ENCODE data around the gene SSH2. TPM values are rescaled to one million over a fixed set of nuclear protein-coding genes. Genes with fewer than 3 reads are reported as not detected.

Gene SSH2
- total RNA-seq, 1 experiment from 2014 or later: 14.6 TPM

DNA sequence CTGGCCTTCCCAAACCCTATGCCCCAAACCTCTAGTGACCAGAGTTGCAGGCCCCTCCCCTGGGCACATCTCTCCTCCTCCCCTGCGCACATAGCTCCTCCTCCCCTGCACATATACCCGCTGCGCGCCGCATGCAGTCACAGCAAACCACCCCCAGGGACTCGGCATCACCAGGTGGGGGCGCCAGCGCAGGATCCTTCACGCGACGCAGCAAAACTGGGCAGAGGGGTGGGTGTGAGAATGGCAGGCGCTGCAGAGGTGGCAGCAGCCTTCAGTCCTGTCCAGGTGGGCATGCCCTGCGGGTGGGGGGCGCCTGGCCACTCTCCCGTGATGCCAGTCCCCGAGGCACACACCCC, 312.9 kb downstream of the SSH2 start:
- Histone ChIP-seq H3K23me2 (ENCODE audit: insufficient read length, low read depth, low read length, poor library complexity, severe bottlenecking) (peaks cover 9% of the 10 kb centered on the region), H3K14ac (ENCODE audit: insufficient read depth, low read length) (no peak overlapping the region), H2BK15ac (ENCODE audit: low read depth, low read length) (no peak overlapping the region), H2AK5ac (ENCODE audit: insufficient read length, low read length) (no peak overlapping the region), H3K4me2 (ENCODE audit: insufficient read depth, insufficient read length, low read length) (peak overlapping the region; percentile 26), H3K56ac (ENCODE audit: insufficient read length, low read depth, low read length) (no peak overlapping the region), H3K9me3 (ENCODE audit: control insufficient read depth, low read depth, low read length) (no peaks in the 10 kb centered on the region), H4K20me1 (ENCODE audit: control insufficient read depth, insufficient read depth, insufficient read length) (no peaks in the 10 kb centered on the region), H4K91ac (ENCODE audit: insufficient read length, low read depth, low read length) (no peak overlapping the region), H3K9ac (ENCODE audit: extremely low read depth, insufficient read length, low read length) (no peak overlapping the region), H3K18ac (ENCODE audit: insufficient read length, low read depth, low read length) (no peak overlapping the region), H4K5ac (ENCODE audit: insufficient read length, low read depth, low read length) (no peak overlapping the region), H3K4ac (ENCODE audit: low read depth, low read length) (no peak overlapping the region), H3K27me3 (ENCODE audit: insufficient read depth, low read length) (peaks cover 11% of the 10 kb centered on the region), H3K79me2 (ENCODE audit: insufficient read depth, low read length) (no peaks in the 10 kb centered on the region), H2BK20ac (ENCODE audit: low read depth, low read length, poor library complexity, severe bottlenecking) (no peak overlapping the region), H2BK120ac (ENCODE audit: low read depth, low read length, poor library complexity, severe bottlenecking) (no peak overlapping the region), H2BK5ac (ENCODE audit: insufficient read length, low read length) (no peak overlapping the region), H3K23ac (ENCODE audit: insufficient read length, low read depth, low read length) (no peak overlapping the region), H2BK12ac (ENCODE audit: insufficient read length, low read depth, low read length) (no peak overlapping the region), H2AFZ (ENCODE audit: low read length) (no peak overlapping the region), H3K4me1 (ENCODE audit: insufficient read depth, low read length) (peaks cover 3% of the 10 kb centered on the region; the same call in 1 of the 2 replicates), H3T11ph (ENCODE audit: low read length) (no peak overlapping the region), H3K27ac (ENCODE audit: insufficient read length, low read depth, low read length) (no peak overlapping the region), H3K79me1 (ENCODE audit: insufficient read depth, low read depth, low read length, poor library complexity, severe bottlenecking) (no peaks in the 10 kb centered on the region), H4K8ac (replicated peaks; ENCODE audit: insufficient read length, low read depth, low read length) (no peak overlapping the region)
- Mint-ChIP-seq H3K9me3 (no peaks in the 10 kb centered on the region), H3K36me3 (ENCODE audit: insufficient read depth in 1 of 3, low read depth in 3 of 3) (peaks cover 0 to 9% (median 2%) of the 10 kb centered on the region in 3 experiments; a peak in 2 of 7 replicates), H3K4me3 (peak overlapping the region in 1 of 2 experiments; percentile 86; a peak in 3 of 5 replicates), H3K27me3 (ENCODE audit: low read depth) (peaks cover 81% of the 10 kb centered on the region), H3K27ac (no peak overlapping the region), H3K4me1 (peaks cover 37 to 70% of the 10 kb centered on the region in 2 experiments)
- DNase-seq: peak; percentile 94
- TF ChIP-seq, protein P1, sequence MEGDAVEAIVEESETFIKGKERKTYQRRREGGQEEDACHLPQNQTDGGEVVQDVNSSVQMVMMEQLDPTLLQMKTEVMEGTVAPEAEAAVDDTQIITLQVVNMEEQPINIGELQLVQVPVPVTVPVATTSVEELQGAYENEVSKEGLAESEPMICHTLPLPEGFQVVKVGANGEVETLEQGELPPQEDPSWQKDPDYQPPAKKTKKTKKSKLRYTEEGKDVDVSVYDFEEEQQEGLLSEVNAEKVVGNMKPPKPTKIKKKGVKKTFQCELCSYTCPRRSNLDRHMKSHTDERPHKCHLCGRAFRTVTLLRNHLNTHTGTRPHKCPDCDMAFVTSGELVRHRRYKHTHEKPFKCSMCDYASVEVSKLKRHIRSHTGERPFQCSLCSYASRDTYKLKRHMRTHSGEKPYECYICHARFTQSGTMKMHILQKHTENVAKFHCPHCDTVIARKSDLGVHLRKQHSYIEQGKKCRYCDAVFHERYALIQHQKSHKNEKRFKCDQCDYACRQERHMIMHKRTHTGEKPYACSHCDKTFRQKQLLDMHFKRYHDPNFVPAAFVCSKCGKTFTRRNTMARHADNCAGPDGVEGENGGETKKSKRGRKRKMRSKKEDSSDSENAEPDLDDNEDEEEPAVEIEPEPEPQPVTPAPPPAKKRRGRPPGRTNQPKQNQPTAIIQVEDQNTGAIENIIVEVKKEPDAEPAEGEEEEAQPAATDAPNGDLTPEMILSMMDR (conservative IDR thresholded peaks at IDR 0.05): peak; percentile 75
- WGBS (ENCODE audit: extremely low coverage, insufficient read length, low lambda C conversion rate): no CpG with 5 or more reads among the region's 16 CpGs

All from H9 (cell line).